Stimulated activated CD8-positive, alpha-beta memory T cell treated with anti-CD3 and anti-CD28 coated beads, Interleukin-4, amount 100 ng/mL, for 24 hours (primary cell): ENCODE measurements around the gene KIZ.

Experiments
- DNase-seq: peaks from one replicate; pipeline ENCODE4 v3.0.0-alpha.2; 2020; ENCODE audit warnings: low read depth

Gene KIZ

DNA sequence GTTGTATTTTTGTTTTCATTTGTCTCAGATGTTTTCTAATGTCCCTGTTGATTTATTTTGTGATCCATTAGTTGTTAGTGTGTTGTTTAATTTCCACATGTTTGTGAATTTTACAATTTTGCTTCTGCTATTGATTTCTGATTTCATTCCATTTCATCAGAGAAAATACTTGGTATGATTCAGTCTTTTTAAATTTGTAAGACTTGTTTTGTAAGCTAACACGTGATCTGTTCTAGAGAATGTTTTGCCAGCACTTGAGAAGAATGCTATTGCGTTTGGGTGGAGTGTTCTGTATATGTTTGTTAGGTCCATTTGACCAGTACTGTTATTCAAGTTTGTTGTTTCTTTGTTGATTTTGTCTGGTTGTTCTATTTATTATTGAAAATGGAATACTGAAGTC, 53.9 kb downstream of the KIZ start:
- DNase-seq = no peak

DNA sequence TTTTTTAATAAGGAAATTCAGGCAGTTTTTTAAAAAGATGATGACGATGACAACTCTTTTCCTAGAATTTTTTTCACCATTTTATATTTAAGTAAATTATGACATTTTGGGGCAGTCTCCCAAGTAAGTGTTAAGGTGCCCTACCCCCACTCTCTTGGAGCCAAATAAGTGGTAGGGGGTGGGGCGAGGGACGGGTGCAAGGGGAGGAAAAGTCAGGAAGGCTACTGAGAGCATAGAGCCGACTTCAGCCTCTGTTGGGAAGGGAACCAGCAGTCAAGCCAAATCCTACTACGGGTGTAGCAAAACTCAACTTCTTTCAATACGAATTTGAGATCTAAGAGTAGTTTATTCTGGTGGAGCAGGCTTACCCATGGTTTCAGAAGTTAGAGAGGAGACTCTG, 54.4 kb downstream of the KIZ start:
- no peak for DNase-seq

DNA sequence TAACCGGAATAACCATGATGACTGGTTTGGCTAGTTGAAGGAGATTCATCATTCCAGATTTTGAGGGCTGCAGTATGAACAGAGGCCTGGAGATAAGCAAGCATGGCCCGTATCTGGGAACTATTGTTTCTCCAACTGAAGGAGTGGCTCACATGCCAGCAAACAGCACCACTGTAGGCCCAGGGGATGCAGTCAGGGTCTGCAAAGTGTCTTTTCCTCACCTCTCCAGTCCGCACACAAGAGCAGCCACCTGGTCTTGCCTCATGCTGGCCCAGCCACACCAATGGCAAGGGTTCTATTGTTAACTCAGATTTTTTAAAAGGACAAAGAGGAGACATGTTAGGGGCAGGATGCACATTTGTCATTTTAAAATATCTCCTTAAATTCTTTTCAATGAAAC, 55.1 kb downstream of the KIZ start:
- no peak for DNase-seq

DNA sequence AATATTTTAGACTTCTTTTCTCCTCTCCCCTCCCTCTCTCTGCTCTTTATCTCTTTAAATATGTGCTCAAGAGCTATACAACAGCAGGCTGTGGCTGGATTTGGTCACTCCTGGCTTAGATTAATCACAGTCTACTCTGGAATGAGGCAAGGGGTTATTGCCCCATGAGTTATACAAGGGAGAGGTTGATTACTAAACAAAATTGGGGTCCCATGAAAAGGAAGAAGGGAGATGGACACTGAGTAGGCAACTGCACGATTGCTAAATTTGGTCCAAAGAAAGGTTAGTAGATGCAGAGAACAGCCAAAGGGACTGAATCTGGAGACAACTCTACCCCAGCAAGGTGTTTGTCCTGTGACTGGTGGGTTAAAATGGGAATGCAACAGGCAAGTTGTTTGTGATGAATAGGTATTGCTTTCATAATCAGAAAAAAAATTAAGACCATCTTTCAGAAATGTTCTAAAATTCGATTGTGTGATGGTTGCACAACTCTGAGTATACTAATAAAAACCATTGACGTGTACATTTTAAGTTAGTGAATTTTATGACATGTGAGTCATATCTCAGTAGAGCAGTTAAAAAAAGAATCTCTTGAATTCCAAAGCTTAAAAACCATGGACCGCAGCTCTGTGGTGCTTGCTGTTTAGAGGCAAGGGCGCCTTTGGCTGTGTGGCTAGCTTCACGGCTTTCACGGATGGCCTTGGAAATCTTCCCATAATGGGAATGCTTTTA, 57.1 kb downstream of the KIZ start:
- DNase-seq = no peak

DNA sequence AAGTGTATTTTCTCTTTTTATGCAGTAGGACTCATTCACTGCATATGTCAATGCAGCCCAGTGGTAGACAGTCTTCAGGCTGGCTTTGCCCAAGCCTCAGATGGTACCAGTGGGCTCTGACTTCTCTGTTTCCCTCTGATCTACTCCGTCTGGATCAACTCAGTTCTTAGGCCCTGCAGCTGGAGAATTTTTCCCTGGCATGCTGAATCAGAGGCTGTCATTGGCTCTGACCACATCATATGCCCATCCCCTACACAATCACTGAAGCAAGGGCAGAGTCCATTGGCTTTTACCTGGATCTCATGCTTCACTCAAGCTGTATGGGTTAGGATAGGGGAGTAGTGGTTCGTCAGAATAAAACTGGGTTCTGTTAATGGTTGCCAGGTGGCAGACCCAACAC, 57.8 kb downstream of the KIZ start:
- DNase-seq = no peak

DNA sequence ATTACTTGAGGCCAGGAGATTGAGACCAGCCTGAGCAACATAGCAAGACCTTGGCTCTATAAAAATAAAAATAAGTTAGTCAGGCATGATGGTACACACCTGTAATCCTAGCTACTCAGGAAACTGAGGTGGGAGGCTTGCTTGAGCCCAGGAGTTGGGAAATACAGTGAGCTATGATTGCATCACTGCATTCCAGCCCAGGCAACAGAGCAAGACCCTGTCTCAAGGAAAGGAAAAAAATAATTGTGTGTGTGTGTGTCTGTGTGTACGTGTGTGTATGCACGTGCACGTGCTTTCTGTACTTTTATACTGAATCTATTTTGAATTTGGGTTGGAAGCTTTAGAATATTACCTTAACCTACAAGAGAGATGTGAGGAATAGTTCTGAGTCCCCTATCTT, 58.9 kb downstream of the KIZ start:
- DNase-seq = no peak

DNA sequence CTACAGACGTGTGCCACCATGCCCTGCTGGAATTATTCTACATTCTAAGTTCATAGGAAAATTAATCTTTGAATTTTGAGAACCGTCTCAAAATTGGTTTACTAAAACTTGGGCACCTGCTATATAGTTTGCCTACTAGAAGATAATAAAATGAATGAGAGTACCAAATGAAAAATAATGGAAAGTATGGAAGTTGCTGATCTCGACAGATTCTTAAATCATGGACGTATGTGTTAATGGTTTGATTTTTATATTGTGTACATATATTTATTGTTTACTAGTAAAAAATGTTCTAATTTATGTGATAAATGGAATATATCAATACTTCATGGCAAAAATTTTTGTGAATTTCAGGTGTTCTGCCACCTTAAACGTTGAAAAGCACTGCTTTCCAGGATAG, 60.0 kb downstream of the KIZ start:
- no peak for DNase-seq

DNA sequence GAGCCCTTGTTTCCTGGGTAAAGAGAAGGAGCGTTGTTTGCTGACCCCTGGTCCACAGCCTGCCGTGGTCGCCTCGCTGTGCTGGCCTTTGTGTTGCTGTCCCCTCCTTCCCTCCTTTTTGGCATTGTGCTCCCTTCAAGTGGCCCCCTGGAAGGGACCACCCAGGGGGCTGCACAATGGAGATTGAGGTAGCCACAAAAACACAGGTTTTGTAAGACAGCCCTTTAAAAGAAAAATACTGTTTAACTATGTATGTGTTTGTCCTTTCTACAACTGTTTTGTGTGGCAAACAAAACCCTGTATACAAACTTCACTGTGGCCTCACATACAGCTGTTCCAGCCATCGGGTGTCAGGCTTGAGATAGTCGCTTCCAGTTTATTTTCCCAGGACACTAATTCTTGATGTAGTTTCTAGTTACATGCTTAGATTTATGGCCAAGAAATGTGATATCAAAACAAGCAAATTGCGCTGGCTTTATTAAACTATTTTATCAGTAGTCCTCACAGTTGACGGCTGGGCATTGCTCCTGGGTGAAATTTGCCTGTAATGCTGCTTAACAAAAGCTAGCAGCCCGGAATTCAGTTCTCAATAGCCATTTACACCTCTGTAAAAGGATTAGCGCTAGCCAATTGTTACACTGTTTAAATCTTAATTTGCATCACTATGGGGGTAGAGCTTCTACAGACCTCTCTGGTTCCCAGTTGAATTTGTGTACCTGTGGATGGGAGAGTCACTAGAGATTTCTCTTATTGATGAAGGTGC, 64.1 kb downstream of the KIZ start:
- no peak for DNase-seq

DNA sequence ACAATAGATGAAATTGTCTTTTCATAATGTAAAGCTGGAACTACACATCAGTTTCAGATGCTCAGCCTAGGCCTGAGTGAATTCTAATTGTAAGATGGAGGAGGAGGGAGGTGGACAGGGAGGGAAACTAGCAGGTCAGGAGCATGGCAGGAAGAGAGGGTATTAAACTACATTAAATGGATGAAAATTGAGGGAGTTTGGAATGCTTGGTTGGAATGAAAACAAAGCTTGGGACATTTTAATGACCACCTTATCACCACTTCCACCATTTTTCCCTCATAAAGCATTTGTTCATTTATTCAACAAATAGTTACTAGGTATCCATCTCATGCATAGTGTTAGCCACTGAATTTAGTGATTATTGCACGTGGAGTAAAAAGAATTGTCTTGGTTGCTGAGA, 65.0 kb downstream of the KIZ start:
- DNase-seq = no peak

DNA sequence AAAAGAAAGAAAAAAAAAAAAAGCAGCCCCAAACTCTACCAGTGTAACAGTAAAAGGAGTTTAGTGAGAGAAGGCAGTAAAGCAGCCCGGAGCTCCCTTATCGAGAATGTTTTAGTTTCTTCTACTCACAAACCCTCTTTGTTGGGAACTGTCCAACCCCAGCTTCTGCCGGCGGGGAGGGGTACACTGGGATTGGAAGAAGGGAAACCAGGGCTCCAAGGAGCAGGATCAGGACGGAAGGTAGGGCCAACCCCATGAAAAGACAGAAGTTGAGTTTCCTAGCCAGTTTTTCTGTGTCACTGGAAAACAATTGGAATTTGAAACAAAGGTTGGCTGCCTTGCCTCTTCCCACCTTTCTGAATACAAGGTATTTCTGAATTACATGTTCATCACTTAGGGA, 66.0 kb downstream of the KIZ start:
- DNase-seq = no peak

DNA sequence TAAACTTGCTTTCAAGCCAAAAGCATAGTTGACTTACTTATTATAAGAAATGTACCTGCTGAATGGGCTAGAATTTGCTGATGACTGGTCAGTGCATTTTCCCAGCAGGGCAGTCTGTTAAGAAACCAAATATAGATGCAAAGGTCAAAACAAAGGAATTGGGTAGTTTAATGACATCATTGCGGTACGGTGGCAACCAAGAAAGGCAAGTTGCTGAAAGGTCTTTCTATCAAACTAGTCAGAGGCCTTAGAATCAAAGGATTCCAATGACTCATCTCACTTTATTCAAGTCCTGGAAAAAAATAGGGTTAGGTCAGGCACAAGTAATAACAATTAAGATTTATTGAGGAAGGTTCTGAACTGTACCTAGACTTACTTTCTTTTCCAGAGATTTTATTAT, 76.4 kb downstream of the KIZ start:
- no peak for DNase-seq

DNA sequence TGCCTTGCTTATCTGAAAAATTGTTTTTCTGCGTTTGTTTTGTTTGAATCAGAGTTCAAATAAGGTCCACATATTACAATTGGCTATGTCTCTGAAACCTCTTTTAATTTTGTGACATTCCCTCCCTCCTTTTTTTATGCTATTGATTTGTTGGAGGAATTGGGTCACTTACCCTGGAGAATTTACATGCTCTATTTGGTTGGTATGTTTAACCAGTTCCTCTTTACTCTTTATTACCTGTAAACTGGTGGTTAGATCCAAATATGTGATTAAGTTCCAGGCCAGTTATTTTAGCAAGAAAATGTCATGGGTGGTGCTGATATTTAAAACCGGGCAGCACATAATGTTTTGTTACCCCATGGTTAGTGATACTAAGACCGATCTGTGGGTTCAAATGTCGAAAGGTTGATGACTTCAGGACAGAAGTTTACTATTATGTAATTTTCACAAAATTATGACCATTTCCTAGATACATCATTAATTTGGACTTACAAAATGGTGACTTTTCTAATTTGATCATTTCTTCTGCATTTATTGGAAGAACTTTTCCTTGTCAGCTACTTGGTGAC, 77.3 kb downstream of the KIZ start:
- DNase-seq = no peak

DNA sequence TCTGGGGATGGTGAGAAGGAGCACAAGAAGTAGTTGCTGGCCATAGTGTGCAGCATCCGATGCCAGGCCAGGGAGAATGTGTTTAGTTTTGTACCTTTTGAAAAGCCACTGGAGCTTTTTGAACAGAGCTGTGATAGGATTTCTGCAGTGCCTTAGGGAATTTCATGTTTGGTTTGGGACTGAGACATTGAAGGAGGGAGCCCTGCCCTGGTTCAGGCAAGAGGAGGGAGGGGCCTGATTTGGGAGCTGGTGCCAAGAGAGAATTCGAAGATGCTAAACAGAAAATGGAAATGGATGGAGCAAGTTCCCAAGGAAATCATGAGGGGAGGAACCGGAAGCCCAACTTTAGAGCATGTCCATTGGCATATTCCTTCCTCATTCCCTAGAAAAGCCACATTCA, 80.7 kb downstream of the KIZ start:
- DNase-seq = no peak

DNA sequence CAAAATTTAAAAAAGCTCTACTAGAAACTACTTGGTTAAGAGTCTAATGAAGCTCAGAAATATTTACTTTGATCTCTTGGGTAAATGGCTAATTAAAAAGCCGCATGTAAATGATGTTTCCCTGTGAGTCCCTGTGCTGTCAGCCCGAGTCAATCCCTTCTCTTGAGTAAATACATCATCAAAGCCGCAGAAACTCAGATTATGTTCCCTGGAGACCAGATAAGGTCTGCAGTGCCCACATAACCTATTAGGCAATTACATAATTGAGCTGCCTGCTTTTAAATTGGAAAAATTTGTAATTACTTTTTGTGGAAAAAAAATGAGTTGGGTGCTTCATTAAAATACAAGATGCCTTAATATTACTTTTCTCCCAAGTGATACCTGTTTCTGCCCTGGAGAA, 83.1 kb downstream of the KIZ start:
- DNase-seq = no peak

DNA sequence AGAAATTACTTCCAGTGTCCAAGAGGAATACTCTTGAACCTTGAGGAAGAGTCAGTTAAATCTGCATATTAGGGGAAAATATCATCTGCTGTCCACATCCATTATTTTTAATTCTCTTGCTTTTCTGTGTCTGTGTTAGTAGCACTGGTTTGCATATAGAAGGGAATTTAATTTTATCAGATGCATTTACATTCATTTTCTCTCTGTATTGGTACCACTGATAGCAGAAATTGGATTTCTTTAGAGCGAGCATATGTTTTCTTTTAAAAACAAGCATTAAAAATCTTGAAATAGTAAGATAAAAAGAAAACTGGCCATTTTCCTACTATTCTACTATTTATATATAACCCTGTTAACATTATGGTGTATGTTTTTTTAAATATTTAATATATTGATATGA, 83.8 kb downstream of the KIZ start:
- DNase-seq = no peak

DNA sequence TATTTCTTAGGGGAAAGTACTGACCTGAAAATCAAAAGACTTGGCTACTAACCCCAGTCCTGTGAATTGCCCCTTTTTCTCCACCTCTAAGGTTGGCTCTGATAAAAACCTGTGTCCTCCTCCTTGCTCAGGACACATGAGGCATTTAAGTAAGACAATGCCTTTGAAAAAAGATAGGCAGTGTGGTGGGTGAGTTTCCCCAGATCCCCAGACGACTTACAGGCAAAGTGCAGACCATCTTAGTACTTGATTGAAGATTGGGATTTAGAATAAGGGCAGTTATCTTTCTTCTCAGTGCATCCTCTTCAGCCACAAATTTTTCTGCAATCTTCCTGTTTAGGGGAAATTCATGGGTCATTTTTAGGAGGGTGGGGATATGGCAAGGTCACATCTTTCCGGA, 87.8 kb downstream of the KIZ start:
- no peak for DNase-seq

DNA sequence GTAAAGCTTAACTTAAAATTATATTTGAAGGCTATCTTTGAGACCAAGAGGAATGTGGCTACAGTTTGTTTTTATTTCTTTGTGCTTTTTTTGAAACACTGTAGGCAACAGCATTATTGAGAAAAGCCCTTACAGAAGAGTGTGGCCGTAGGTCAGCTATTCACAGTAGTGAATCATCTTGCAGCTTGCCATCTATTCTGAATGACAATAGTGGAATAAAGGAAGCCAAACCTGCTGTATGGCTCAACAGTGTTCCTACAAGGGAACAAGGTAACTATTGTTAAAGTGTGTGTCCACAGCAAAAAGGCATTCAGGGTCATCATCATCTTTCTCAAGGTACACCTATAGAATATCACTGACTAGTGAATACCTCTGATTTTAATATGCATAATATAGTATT, 88.5 kb downstream of the KIZ start:
- DNase-seq = no peak

DNA sequence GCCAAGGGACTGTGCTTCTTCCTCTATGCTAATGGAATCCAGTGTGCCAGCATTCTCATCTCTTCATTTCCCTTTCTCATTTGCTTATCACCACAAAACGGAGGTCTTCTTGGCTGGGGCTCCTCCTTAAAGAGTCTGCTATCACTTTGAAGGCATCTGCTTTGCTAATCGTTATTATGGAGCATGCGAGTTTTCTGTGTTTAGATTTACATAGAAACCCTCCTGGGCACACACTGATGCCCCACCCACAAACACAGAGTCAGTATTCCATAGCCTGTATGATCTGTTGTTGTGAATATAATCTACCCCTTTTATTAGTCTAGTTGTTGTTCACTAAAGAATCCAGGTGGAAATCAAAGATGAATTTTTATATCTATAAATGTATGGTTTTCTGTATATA, 93.8 kb downstream of the KIZ start:
- DNase-seq = no peak

DNA sequence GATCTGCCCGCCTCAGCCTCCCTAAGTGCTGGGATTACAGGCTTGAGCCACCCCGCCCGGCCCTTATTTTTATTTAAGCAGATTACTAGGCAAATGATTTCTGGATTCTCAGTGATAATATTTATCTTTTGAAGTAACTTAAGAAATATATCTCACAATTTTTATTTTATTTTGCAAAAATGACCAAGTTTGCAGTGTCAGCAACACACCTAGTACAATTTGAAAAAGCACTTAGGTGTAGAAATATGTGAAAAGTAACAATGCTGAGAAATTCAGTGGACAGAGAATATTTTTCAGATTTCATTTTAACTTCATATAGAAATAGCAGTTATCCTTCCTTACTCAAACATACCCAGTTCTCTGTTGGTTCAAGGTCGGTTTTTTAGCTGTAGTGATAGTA, 98.3 kb downstream of the KIZ start:
- DNase-seq = no peak

DNA sequence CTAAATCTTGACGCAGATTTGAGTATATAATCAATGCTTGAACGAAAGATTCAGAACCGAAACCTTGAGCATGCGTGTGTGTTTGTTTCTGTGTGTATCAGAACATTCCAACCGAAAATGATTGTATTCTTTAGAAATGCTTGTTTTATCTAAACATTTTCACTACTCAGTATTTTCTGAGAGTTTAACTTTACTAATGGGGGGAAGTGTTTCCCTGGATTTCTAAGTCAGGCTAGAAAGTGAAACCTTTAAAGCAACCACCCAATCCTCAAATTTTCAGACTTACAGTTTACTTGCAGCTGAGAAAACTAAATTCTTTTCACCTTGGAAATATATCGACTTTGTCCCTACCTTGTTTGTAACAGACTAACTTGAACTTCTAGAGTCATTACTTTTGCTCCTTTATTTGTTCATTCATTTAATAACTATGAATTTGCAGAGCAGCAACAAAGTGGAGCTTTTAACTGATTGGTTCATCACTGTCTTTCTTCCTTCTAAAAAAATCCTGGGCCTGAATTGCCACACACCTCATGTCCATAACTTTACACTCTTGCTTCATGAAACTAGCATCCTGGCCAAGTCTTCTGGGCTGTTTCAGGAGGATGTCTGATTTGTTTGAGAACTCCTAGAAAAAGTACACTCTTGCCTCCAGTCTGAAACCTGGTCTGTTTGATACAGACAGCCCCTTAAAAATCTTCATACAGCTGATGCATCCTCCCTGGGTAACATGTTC, 99.5 kb downstream of the KIZ start:
- no peak for DNase-seq

DNA sequence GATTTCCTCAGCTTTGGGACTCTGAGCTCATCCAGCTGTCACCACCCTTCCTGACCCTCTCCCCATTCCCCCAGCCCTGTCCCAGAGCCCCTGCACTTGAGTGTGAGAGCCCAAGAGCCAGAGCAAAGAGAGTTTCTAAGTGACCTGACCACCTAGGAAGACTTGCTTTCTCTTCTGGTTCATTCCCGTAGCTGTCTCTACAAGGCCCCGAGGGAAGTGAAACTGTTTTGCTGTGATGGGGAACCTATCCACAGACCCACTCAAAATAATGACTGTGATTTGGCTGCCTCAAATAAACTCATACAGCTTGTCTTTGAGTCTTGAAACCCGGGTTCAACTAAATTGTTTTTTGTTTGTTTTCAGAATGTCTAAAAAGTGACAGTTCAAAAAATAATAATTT, 102.6 kb downstream of the KIZ start:
- DNase-seq = no peak

DNA sequence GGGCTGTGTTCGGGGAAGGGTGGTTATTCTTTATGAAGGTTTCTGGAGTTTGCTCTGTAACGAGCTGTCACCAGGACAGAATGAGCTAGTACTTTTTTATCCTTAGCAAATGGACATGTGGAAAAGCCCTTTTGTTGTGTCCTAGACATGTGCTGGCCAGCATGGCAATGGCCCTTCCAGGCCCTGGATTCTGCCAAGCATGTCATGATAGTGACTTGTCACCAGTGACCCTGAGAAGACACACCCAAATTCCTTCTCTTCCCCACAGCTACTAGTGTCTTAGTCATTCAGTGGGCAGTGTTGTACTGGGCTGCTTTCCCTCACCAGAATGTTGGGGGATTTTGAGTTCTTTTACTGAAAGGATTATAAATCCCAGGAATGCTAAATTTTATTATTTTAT, 103.3 kb downstream of the KIZ start:
- DNase-seq = no peak

DNA sequence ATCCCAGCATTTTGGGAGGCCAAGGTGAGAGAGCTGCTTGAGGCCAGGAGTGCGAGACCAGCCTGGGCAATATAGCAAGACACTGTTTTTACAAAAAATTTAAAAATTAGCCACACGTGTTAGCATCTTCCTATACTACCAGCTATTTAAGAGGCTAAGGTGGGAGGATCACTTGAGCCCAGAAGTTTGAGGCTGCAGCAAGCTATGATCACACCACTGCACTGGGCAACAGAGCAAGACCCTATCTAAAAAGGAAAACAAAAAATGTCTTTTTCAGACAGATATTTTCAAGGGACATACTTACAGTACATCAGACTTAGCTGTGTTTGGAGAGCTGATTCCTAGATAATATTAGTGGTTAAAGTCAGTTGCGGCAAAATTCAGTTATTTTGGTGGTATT, 104.3 kb downstream of the KIZ start:
- DNase-seq = no peak
